Panc1 (cell line): ENCODE data around the gene DUSP10.

Experiments
- POLR2AphosphoS5 ChIP-seq: IDR thresholded peaks from 2 replicates; pipeline ENCODE4 v1.6.1; 2012; ENCODE audit warnings: mild to moderate bottlenecking, low read depth, low read length, moderate library complexity
- SIN3A ChIP-seq: IDR thresholded peaks from 2 replicates; pipeline ENCODE4 v1.6.1; 2012; ENCODE audit warnings: low read depth, mild to moderate bottlenecking, low read length, moderate library complexity, borderline replicate concordance; ENCODE audit not compliant: insufficient read depth
- TCF7L2 ChIP-seq: IDR thresholded peaks from 2 replicates; pipeline ENCODE4 v1.6.1; 2011; ENCODE audit warnings: mild to moderate bottlenecking, low read depth, low read length, inconsistent platforms
- TF ChIP-seq, protein P1 (sequence below): fragments of 450-650 bp; IDR thresholded peaks from 2 replicates; pipeline ENCODE4 v1.5.1; 2017; ENCODE audit warnings: mild to moderate bottlenecking

GRCh38 chr1:221691261-221691660, 50.6 kb downstream of the DUSP10 start:
- TF ChIP-seq, protein P1, sequence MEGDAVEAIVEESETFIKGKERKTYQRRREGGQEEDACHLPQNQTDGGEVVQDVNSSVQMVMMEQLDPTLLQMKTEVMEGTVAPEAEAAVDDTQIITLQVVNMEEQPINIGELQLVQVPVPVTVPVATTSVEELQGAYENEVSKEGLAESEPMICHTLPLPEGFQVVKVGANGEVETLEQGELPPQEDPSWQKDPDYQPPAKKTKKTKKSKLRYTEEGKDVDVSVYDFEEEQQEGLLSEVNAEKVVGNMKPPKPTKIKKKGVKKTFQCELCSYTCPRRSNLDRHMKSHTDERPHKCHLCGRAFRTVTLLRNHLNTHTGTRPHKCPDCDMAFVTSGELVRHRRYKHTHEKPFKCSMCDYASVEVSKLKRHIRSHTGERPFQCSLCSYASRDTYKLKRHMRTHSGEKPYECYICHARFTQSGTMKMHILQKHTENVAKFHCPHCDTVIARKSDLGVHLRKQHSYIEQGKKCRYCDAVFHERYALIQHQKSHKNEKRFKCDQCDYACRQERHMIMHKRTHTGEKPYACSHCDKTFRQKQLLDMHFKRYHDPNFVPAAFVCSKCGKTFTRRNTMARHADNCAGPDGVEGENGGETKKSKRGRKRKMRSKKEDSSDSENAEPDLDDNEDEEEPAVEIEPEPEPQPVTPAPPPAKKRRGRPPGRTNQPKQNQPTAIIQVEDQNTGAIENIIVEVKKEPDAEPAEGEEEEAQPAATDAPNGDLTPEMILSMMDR, result no peak
- no peak for TF ChIP-seq POLR2AphosphoS5
- no peak for TF ChIP-seq TCF7L2
- no peak for TF ChIP-seq SIN3A
